Measurements from ENCODE around the gene ZNF518A. TPM values are rescaled to one million over a fixed set of nuclear protein-coding genes. Genes with fewer than 3 reads are reported as not detected.

Gene ZNF518A
- 10 to 100 TPM; 30.7 to 61.7 (median 41.7) TPM for polyA plus RNA-seq (ENCODE audit: insufficient read length in 4 of 4)

DNA sequence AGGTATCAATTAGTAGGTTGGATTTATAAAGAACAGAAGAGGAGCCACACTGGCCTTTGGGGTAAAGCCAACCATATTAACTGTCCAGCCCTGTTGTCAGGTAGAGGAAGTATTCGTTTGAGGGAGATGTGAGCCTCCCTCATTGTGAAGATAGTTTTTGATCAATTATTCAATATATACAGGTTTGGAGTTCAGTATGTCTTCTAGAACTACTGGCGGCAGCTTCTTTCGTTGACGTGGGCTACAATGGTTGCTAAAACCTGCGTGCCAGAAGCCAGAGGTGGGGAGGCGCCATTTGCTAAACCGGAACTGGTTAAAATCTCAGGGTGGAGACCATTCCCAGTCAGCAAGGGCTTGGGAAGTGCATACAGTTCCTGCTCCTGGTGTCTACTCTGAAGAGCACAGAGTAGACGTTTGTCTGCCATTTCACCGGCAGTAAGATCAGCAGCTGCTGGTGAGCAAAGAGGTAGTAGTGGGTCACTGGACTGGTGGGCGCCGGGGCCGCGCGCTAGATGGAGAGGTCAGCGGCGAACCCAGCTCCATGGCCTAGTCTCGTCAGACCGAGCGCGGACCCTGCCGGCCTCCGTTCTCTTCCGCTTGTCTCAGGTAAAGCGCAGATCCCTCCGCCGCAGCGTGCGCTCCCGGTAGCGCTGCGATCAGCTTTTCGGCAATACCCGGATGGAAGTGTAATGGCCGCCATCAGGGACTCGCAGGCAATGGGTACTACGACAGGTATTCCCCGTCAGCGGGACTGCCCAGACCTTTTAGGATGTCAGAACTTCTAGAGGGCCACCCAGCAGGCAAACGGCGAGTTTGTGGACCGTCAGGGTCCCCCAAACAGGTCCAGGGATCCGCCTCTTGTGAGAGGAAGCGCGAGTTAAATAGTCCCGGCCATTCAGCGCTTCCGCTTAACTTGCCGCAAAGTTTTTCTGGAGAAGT is at the start of gene ZNF518A:
Gene ZNF518A, plus strand, starts transcription at position 911 of the 939 bp plus-strand sequence. CDS start 26,026 bp downstream, outside the sequence.
- peak; percentile 96 to 99 (median 97) for DNase-seq (ENCODE audit: low read depth in 4 of 4, low spot score in 2 of 4)

DNA sequence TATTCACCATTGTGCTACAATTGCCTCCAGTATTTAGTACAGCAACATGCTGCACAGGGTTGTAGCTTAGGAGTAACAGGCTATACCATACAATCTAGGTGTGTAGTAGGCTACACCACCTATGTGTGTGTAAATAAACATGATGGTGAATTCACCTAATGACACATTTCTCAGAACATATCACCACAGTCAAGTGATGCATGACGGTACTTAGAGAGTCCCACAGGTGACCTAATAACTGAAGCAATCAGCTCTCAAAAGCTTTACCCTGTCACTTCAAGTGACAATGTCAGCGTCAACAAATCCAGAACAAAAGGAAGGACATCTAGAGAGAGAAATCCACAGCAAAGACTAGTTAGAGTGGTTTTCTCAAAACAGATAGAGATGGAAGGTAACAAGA is 47.9 kb upstream of the ZNF518A start:
- no peak for DNase-seq (ENCODE audit: low read depth in 4 of 4, low spot score in 2 of 4)

- DNase-seq (ENCODE audit: low read depth in 4 of 4, low spot score in 2 of 4), result no peak
Measured at GRCh38 chr10:96082748-96083147, 47.3 kb upstream of the ZNF518A start.

DNA sequence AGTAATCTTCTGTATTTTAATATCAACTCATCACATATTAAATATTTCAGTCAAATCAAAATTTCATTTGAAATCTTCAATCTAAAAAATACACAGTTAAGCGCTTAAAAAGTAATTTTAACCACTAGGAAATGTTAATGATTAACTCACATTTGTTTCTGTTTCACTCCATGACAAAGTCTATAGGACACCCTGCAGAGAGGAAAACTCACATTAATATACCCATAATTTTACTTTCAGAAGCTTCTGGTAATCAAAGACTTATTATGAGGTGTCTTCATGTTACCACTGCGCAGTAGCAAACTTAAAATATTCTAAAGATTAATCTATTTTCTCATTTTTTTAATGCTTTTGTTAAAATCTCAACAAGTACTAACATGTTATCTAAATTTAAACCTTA is 41.0 kb upstream of the ZNF518A start:
- peak in 2 of 4 donors; percentile 4 to 8 for DNase-seq (ENCODE audit: low read depth in 4 of 4, low spot score in 2 of 4)

GRCh38 chr10:96089670-96090462 is 40.2 kb upstream of the ZNF518A start:
- DNase-seq (ENCODE audit: low read depth in 4 of 4, low spot score in 2 of 4), result peak; percentile 83 to 95 (median 94)

DNA sequence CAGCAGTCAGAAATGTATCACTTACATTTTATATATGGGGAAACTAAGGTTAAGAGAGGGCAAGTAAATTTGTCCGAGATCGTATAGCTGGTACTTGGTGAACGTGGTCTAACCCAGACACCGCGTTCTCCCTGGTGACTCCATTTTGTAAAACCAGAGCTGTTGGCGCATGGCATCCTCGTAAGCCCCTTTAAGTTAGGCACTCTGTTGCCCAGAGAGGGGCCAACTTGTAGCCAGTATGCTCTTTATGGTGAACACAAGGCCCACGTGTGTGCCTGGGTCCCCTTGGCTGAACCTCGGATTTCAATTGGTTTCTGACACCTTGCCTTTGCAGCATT is 39.7 kb upstream of the ZNF518A start:
- DNase-seq (ENCODE audit: low read depth in 4 of 4, low spot score in 2 of 4), result no peak

GRCh38 chr10:96092999-96093767 is 36.9 kb upstream of the ZNF518A start:
- DNase-seq (ENCODE audit: low read depth in 4 of 4, low spot score in 2 of 4), result no peak

- no peak for DNase-seq (ENCODE audit: low read depth in 4 of 4, low spot score in 2 of 4)
Measured at GRCh38 chr10:96093948-96094347, 36.1 kb upstream of the ZNF518A start.

GRCh38 chr10:96096958-96097357 is 33.1 kb upstream of the ZNF518A start:
- DNase-seq (ENCODE audit: low read depth in 4 of 4, low spot score in 2 of 4), result no peak

DNA sequence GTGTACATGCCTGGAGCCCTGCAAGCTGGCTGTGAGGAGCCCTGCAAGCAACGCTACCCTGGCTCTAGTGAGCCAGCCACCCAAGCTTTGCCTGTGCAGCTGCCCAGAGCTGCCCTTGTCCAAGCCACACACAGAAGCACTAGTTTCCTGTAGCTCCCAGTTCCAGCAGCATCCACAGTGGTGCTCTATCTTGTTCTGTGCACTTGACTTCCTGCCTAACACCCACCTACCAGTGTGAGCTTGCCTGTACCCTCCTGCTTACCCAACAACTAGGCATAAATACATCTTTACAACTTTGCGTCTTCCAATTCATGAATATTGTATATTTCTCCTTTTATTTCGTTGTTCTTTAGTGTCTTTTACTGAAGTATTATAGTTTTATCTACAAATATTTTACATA is 32.2 kb upstream of the ZNF518A start:
- DNase-seq (ENCODE audit: low read depth in 4 of 4, low spot score in 2 of 4), result no peak

DNA sequence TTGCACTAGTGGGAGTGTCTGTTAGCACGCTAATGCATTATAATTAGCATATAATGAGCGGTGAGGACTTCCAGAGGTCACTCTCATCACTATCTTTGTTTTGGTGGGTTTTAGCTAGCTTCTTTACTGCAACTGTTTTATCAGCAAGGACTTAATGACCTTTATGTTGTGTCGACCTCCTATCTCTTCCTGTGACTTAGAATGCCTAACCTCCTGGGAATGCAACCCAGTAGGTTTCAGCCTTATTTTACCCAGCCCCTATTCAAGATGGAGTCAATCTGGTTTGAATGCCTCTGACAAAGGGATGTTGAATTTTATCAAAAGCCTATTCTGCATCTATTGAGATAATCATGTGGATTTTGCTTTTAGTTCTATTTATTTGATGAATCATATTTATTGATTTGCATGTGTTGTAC is 22.5 kb upstream of the ZNF518A start:
- DNase-seq (ENCODE audit: low read depth in 4 of 4, low spot score in 2 of 4), result no peak

- no peak for DNase-seq (ENCODE audit: low read depth in 4 of 4, low spot score in 2 of 4)
Measured at GRCh38 chr10:96112531-96112930, 17.6 kb upstream of the ZNF518A start.

DNA sequence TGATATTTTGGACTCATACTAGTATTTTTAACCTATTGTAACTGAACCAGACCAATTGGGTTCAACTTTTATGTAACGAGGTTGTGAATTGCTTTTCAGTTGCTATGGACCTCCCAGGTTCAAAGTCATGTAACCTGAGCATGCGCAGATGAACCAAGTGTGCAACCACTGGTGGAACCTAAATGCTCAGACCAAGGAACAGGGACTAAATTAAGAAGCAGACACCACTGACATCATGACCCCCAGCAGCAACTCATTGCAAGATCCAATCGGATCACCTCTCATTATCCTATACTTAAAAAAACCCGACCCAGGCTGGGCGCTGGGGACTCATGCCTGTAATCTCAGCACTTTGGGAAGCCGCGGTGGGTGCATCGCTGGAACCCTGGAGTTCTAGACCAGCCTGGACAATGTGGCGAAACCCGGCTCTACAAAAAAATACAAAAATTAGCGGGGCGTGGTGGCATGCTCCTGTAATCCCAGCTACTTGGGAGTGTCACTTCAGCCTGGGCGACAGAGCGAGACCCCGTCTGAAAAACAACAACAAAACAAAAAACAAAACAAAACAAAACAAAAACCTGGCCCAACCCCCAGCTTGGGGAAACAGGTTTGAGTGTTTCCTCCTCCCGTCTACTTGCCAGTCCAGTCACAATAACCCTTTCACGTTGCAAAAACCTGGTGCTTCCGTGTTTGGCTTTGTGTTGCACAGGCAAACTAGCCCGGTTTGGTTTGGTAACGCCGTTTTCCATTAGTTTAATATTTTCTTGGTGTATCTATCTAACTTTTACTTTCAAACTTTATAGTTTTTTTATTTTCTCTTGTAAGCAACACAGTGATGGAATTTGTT is 11.3 kb upstream of the ZNF518A start:
- DNase-seq (ENCODE audit: low read depth in 4 of 4, low spot score in 2 of 4), result no peak

DNA sequence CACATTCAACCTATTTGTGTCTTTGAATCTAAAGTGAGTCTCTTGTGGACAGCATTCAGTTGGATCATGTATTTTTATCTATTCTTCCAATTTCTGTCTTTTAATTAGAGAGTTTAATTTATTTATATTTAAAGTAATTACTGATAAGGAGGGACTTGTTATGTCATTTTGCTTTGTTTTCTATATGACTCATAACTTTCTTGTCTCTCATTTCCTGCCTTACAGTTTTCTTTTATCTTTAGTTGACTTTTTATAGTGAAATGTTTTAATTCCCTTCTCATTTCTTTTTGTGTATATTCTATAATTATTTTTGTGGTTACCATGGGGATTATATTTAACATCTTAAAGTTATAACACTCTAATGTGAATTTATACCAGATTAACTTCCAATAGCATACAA is 7.3 kb upstream of the ZNF518A start:
- no peak for DNase-seq (ENCODE audit: low read depth in 4 of 4, low spot score in 2 of 4)

DNA sequence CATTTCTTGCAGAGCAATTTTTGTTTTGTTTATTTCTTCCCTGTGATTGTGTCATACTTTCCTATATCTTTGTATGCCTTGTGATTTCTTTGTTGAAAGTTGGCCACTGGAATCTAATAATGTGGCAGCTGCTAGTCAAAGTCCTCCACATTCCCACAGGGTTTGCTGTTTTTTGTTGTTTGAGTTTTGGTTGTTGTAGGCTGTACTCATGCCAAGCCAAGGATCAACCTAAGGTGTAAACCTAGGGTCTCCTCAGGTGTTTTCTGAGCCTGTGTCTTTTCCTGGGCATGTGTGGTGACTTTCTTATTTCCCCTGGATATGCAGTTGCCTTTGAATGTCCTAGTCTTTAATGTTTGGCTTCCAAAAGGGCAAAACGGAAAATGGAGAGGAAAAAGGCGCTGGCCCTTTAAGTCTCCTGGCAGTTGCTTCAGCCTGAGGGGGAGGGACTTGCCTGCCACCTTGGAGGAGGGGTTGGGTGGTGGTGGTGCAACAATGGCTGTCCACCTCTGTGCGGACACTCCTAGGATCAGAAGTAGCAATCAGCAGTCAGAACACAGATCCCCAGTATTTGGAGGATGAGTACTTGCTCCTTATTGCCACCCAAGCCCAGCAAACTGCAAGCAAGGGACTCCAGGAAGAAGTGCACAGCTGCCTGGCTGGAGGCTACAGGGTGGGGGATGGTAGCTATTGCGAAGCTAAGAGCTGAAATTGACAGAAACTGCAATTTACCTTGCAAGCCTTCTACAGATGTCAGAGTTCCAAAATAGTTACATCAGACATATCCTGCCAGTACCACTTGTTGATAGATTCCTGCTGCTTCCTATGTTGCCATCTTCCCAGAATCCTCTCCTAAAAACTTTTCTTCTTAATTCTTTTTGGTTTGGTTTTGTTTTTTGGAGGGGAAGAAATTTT is 5.6 kb upstream of the ZNF518A start:
- DNase-seq (ENCODE audit: low read depth in 4 of 4, low spot score in 2 of 4), result peak in 3 of 4 donors; percentile 9 to 38 (median 13)

DNA sequence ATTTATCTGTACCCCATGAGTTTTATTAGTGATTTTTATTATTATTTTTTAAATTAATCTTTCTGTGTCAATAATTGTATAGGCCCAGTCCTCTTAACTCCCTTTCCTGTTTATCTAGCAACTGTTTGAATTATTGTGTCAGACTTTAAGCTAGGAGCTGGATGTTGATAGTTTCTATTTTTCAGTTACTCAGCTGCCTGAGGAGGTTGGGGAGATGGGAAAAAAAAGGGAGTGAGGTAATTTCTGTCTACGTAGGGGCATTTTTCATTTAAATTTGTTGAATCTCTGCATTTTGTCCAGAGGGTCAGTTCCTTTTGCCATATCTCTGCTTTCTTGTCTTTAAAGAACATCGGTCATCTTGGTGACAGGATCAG is 5.0 kb upstream of the ZNF518A start:
- DNase-seq (ENCODE audit: low read depth in 4 of 4, low spot score in 2 of 4), result no peak

GRCh38 chr10:96130326-96130995 is 364 bp downstream of the ZNF518A start:
- no peak for DNase-seq (ENCODE audit: low read depth in 4 of 4, low spot score in 2 of 4)

DNA sequence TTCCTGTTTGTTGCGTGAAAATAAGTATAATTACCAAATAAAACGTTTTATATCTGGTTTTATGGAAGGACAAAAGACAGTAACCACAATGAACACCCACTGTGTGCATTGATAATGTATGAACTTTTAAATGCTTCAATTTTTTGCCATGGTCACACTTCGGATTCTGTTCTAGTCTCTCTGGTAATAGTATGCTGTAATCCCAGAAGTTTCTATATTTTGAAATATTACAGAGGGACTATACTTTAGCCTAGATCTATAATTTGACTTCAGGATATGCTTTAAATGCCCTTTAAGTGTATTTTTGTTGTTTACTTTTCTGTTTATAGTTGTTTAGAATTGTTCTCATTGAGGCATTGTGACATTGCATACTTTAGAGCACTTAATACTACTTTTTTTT is 1.5 kb downstream of the ZNF518A start:
- DNase-seq (ENCODE audit: low read depth in 4 of 4, low spot score in 2 of 4), result no peak

All from left renal cortex interstitium (tissue), 4 donors.